NCI-H146 treated with DMSO at 0.1 percent for 48 hours (cell line): ENCODE results near the gene ALDH18A1.

ENCODE experiments used
- DNase-seq: peaks from one replicate; lab custom pipeline; 2025; ENCODE audit not compliant: unreplicated experiment; lab: John Stamatoyannopoulos, UW

Gene ALDH18A1

DNA sequence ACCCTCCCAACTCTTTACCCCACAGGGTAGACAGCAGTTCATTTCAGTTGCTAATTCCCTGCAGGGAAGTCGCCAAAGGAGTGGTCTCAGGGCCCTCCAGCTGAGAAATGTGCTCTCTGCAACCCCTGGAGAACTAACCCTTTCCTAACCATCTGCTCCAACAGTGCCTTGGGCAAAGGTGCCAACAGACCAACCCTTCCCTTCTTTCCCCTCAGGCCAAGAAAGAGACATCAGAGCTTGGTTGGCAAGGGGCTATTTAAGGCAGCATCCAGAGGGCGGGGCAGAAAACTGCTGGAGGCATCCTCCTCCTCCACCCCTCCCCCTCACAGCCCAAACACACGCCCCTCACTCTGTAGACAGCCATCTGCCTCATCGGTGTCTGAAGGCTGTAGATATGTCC, 97.0 kb downstream of the ALDH18A1 start:
- DNase-seq: no peak

- DNase-seq: no peak
Observed at GRCh38 chr10:95558593-95559320, 97.8 kb downstream of the ALDH18A1 start.

DNA sequence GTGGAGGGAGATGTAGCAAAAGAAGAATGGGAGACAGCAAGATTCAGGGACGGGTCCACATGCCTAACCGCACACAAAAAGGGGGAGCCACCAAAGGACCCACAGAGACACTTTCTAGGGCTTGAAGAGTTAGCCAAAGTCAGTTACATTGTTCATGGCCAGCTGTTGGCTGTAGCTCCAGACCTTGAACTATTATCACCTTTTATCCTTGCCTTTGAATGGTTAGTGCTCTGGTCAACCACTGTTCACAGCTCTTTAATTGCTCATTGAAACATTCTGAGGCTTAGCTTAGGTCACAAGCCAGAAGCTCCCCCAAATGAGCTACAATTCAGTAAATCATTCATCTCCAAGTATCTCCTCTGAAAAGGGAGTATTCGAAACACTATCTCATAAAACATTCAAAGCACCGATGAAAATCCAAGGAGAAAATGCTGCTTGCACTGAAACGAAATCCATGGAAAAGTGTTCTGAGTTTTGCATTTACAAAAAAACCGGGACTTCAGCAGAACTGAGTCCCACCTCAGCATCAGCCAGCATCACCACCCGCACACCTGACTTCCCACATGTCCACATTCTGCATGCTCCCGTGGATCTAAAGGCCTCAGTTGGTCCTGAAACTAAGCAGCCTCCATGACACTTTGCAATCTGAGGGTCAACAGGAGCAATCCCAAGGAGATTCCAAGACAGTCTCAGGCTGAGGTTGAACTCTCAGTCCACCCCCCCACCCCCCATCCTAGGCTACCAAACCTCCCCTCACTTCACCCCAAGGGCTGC, 99.3 kb downstream of the ALDH18A1 start:
- DNase-seq: no peak
